ENCODE results near the gene FUT7. TPM values are rescaled to one million over a fixed set of nuclear protein-coding genes. Genes with fewer than 3 reads are reported as not detected.

Gene FUT7
- total RNA-seq, 1 experiment from 2014 or later, result not detected

DNA sequence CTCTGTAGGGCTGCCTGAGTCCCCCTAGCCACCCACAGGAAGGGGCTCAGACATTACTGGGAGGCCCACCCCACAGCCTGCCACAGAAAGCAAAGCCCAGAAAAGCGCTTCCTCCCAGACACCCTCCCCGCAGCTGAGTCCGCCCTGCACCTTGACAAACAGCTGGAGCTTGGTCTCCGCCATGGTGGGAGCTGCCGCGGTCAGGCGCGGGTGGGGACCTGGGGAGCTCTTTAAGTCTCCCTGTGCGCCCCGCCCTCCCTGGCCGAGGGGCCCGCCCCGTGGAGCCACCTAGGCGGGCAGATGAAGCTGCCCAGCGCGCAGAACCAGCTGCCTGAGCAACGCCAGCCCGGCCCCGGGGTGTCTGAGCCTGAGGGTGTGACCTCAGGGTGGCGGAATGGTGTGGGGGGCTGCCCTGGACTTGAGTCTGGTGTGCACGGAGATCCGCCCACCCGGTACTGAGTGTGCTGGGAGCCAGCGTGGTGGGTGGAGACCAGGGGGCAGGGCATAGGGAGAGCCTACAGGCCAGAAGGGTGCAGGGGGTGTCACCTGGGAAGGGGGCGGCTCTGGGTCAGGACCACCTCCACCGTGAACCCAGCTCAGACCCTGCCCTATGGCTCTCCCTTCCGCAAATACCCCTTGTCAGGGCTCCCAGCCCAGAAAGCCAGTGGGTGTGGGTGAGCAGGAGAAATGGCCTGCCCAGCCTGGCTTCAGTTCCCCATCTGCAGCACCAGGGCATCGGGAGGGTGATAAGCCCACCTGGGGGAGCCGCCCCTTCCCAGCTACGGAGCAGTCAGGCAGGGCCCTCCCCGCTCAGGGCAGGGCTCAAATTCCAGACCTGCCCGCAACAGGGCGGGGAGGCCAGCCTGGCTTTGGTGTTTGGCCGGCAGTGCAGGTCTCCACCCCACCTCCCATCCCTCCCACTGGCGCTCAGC, 35.3 kb downstream of the FUT7 start, which contains the start of gene CLIC3:
Gene CLIC3 (minus strand): TSS at position 208 of the 932 bp plus-strand sequence. CDS start 25 bp downstream, at position 183.
- H3K23ac ChIP-seq (ENCODE audit: insufficient read length, low read depth, low read length), result no peak within 1 kb of the TSS
- no peak within 1 kb of the TSS for H3K9ac ChIP-seq (ENCODE audit: extremely low read depth, insufficient read length, low read length)
- no peaks in the 10 kb centered on the region for H4K20me1 ChIP-seq (ENCODE audit: control insufficient read depth, insufficient read depth, insufficient read length)
- peaks cover 0 to 8% (median 2%) of the 10 kb centered on the region in 3 experiments; a peak in 4 of 7 replicates for H3K36me3 Mint-ChIP-seq (ENCODE audit: insufficient read depth in 1 of 3, low read depth in 3 of 3)
- H3K27me3 ChIP-seq (ENCODE audit: insufficient read depth, low read length), result no peaks in the 10 kb centered on the region
- H3K9me3 Mint-ChIP-seq, result no peaks in the 10 kb centered on the region
- H3K14ac ChIP-seq (ENCODE audit: insufficient read depth, low read length), result no peak within 1 kb of the TSS
- peak within 1 kb of the TSS; percentile 40 to 46; a peak in 3 of 5 replicates for H3K4me3 Mint-ChIP-seq
- H2BK12ac ChIP-seq (ENCODE audit: insufficient read length, low read depth, low read length), result no peak within 1 kb of the TSS
- no peak within 1 kb of the TSS for H3K56ac ChIP-seq (ENCODE audit: insufficient read length, low read depth, low read length)
- no peak within 1 kb of the TSS for H3T11ph ChIP-seq (ENCODE audit: low read length)
- H3K9me3 ChIP-seq (ENCODE audit: control insufficient read depth, low read depth, low read length), result no peaks in the 10 kb centered on the region
- H3K79me1 ChIP-seq (ENCODE audit: insufficient read depth, low read depth, low read length, poor library complexity, severe bottlenecking), result no peaks in the 10 kb centered on the region
- H3K79me2 ChIP-seq (ENCODE audit: insufficient read depth, low read length), result no peaks in the 10 kb centered on the region
- H3K23me2 ChIP-seq (ENCODE audit: insufficient read length, low read depth, low read length, poor library complexity, severe bottlenecking), result peaks cover 6% of the 10 kb centered on the region
- H2BK120ac ChIP-seq (ENCODE audit: low read depth, low read length, poor library complexity, severe bottlenecking), result no peak within 1 kb of the TSS
- TF ChIP-seq, protein P1, sequence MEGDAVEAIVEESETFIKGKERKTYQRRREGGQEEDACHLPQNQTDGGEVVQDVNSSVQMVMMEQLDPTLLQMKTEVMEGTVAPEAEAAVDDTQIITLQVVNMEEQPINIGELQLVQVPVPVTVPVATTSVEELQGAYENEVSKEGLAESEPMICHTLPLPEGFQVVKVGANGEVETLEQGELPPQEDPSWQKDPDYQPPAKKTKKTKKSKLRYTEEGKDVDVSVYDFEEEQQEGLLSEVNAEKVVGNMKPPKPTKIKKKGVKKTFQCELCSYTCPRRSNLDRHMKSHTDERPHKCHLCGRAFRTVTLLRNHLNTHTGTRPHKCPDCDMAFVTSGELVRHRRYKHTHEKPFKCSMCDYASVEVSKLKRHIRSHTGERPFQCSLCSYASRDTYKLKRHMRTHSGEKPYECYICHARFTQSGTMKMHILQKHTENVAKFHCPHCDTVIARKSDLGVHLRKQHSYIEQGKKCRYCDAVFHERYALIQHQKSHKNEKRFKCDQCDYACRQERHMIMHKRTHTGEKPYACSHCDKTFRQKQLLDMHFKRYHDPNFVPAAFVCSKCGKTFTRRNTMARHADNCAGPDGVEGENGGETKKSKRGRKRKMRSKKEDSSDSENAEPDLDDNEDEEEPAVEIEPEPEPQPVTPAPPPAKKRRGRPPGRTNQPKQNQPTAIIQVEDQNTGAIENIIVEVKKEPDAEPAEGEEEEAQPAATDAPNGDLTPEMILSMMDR (conservative IDR thresholded peaks at IDR 0.05), result no peak
- no peak within 1 kb of the TSS for H3K18ac ChIP-seq (ENCODE audit: insufficient read length, low read depth, low read length)
- H4K8ac ChIP-seq (replicated peaks; ENCODE audit: insufficient read length, low read depth, low read length), result no peak within 1 kb of the TSS
- H3K27ac Mint-ChIP-seq, result no peak within 1 kb of the TSS
- no peak within 1 kb of the TSS for H2AFZ ChIP-seq (ENCODE audit: low read length)
- H2BK5ac ChIP-seq (ENCODE audit: insufficient read length, low read length), result no peak within 1 kb of the TSS
- no CpG with 5 or more reads among the region's 35 CpGs for WGBS (ENCODE audit: extremely low coverage, insufficient read length, low lambda C conversion rate)
- H3K27ac ChIP-seq (ENCODE audit: insufficient read length, low read depth, low read length), result no peak within 1 kb of the TSS
- H4K5ac ChIP-seq (ENCODE audit: insufficient read length, low read depth, low read length), result no peak within 1 kb of the TSS
- H4K91ac ChIP-seq (ENCODE audit: insufficient read length, low read depth, low read length), result no peak within 1 kb of the TSS
- peaks cover 9 to 12% of the 10 kb centered on the region in 2 experiments for H3K4me1 Mint-ChIP-seq
- H3K4ac ChIP-seq (ENCODE audit: low read depth, low read length), result no peak within 1 kb of the TSS
- no peak within 1 kb of the TSS for H2BK15ac ChIP-seq (ENCODE audit: low read depth, low read length)
- H2AK5ac ChIP-seq (ENCODE audit: insufficient read length, low read length), result no peak within 1 kb of the TSS
- peak within 1 kb of the TSS; percentile 37 for H3K4me2 ChIP-seq (ENCODE audit: insufficient read depth, insufficient read length, low read length)
- peak; percentile 76 for DNase-seq
- H3K4me1 ChIP-seq (ENCODE audit: insufficient read depth, low read length), result no peaks in the 10 kb centered on the region
- H3K27me3 Mint-ChIP-seq (ENCODE audit: low read depth), result peaks cover 6% of the 10 kb centered on the region
- H2BK20ac ChIP-seq (ENCODE audit: low read depth, low read length, poor library complexity, severe bottlenecking), result no peak within 1 kb of the TSS

Measured in H9 (cell line).